Fibroblast of gingiva (primary cell): ENCODE results near the gene TULP3.
"Not testable (repeated sequence)": the region's sequence is repeated elsewhere in the genome, so short reads cannot be mapped to it uniquely, and the experiment has no call there.

Experiments
- DNase-seq: peaks from one replicate; pipeline ENCODE4 v3.0.0-alpha.2; 2011; ENCODE audit warnings: low read depth

TULP3 gene, protein sequence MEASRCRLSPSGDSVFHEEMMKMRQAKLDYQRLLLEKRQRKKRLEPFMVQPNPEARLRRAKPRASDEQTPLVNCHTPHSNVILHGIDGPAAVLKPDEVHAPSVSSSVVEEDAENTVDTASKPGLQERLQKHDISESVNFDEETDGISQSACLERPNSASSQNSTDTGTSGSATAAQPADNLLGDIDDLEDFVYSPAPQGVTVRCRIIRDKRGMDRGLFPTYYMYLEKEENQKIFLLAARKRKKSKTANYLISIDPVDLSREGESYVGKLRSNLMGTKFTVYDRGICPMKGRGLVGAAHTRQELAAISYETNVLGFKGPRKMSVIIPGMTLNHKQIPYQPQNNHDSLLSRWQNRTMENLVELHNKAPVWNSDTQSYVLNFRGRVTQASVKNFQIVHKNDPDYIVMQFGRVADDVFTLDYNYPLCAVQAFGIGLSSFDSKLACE

DNA sequence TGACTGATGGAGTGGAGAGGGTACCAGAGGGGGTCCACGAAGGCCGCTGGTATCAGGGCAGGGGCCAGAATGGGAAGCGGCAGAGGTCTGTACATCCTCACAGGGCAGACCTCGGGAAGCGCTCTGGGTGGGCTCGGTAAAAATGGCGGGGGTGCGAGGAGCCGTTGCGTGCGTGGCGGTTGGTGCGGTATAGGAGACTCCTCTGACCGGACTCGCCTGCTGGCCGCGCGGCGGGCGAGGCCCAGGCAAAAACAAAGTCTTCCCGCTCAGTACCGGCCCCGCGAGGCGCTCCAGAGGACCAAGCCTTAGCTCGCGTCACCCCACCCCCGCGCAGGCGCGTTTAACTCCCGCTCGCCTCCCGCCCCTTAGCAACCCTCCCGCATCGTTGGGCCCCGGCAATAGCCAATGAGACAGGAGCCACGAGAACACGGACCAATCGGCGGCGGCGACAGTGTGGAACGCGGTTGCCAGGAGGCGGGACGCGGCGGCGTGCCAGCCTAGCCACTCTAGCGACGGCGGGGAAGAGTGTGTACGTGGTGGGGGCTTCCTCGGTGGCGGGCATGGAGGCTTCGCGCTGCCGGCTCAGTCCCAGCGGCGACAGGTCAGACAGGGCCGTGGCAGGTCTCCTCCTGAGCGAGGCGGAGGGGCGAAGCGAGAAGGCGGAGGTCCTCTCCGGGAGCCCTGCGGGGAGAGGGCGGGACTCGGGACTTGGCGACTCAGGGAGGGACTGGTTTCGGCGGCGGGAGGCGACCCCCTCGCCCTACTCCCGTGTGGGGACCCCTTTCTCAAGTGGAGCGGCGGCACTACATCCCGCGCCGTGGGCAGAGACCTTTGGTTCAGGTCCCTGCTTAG lies at the start of gene TULP3:
TSS of gene TULP3 (plus strand) at position 504 of the 852 bp plus-strand sequence. CDS start at position 561, 57 bp downstream.
- peak; percentile 98 for DNase-seq

DNA sequence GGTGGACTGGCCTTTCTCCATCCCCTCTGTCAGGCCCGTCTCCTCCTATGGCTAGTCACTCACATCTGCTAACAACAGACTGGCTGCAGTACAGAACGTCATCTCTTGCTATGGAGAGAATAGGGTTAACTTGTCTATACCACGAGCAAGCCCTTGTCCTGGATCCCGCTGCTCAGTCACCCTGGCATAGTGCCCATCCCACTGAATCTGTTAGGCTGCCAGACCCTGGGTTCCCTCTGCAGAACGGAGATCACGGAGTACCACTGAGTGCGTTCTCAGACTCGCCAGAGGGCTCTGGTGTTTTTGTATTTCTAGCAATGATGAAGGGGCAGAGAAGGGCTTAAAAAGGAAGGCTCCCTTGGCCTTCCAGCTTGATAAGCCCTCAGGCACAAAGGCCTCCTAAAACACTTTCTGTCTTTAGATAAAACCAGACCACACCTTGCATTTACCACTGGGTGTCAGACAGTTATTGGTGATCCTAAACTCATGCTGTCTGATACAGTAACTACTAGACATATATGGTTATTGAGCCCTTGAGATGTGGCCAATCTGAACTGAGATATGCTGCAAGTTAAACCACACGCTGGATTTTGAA lies 49.5 kb upstream of the TULP3 start:
- no peak for DNase-seq

GRCh38 chr12:2842948-2843347 lies 47.7 kb upstream of the TULP3 start:
- no peak for DNase-seq

DNA sequence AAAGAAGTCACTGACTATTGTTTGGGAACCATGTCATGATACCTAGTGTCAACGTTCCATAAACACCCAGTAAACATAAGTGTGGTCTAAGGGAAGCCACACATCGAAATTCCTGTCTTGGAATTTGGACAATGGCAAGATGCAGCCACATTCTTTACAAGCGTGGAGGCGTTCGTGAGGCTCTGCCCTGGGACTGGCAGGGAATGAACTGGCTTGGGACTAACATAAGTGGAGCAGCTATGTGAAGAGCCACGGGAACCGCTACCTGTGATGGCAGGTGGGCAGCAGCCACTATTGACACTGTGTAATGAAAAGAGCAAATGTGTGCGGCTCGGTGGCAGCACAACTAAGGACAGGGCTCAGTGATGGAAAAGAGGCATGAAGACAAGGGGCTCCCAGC lies 45.9 kb upstream of the TULP3 start:
- no peak for DNase-seq

GRCh38 chr12:2845280-2845679 lies 45.4 kb upstream of the TULP3 start:
- DNase-seq = peak; percentile 47

DNA sequence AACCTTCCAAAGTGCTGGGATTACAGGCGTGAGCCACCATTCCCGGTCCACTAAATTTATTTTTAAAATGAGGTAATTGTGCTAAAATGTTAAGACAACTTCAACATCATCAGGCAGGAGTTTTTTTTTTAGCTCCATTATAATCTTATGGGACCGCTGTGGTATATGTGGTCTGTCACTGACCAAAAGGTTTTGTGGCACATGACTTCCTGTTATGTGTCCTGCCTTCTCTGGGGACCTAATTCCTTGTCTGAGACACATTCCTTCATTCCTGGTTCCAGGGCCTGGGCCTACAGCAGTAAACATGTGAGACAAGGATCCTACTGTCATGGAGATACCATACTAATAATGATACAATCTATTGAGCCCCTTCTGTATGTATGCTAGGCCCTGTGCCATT lies 38.8 kb upstream of the TULP3 start:
- no peak for DNase-seq

DNA sequence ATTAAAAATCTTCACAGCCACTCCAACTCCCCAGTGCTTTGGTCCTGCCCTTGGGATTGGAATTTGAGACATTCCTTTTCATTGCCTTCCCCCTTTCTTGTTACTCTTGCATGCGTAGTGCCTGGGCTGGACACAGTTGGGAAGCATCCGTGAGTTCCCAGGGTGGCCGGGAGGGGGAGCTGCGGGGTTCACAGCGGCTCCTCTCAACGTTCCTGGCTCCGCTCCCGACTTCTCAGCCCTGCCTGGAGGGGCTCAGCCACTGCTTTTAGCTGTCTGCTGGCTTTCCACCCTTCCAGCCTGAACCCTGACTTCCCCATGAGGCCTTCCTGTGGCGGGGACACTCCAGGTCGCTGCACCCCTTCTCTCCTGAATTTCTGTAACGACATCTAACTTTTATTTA lies 37.1 kb upstream of the TULP3 start:
- DNase-seq = peak; percentile 68

DNA sequence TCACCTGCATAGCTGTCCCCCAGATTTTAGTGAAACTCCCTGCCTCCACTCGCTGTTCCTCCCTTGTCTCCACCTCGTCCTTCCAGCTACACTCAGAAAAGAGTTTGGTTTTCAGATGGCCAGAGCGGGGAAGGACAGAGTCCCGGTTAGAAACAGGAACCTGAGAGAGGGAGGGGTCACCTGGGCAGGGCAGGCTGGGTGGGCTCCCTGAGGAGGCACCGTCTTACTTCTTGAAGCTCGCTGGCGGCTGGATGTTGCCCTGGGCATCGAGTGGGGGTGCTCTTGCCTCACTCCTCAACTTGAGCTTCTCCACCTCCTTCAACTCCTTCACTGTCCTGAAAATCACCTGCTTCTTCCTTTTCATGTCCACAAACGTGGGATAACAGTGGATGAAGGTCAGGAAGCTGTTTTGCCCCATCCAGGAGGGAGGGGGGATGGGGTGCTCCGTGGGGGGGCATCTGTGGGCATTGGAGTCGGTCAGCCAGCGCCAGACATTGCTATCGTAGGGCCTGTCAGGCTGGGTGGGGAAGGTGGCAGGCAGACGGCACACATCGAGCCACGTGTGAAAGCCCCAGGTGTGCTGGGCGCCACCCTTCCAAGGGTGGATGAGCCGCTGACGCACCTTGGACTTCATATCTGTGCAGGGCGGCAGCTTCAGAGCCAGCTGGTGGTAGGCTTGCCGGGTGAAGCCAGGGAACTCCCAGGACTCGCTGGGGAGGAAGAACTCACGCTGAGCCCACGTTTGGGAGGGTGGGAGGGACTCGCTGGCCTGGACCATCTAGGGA lies 35.8 kb upstream of the TULP3 start:
- no peak for DNase-seq

DNA sequence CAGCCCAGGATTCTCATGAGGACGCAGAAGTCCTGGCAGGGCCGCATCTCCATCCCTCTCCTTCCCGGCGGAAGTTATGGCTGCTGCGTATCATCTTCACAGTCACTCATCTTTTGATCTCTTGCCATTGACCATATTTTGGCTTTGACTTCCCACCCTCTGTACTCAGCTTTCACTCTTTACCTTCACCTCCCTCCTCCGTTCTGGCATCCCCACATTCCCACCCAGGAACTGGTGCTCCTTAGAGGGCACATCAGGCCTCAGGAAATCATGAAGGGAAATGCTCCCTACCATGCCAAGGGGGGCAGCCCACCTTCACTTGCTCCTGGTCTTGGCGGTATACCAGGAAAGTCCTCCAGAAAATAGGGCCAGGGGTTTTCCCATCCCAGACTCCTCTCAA lies 35.1 kb upstream of the TULP3 start:
- DNase-seq = no peak

DNA sequence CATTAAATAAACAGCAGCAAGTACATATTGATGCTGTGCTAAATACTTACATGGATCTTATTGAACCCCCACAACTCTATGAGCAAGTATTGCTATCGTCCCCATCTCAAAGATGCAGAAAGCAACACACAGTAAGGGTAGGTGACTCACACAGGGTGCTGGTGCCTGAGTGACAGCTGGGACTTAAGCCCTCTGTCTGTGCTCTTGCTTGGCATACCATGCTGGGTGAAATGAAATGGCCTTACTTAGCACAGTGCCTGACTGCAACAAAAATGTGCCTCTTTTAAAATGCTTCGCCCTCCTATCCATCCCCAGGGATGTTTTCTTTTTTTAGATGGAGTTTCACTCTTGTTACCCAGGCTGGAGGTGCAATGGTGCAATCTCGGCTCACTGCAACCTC lies 34.6 kb upstream of the TULP3 start:
- DNase-seq = no peak

GRCh38 chr12:2857021-2857431 lies 33.7 kb upstream of the TULP3 start, which contains the start of gene TEX52:
TEX52 (minus strand) TSS chr12:2857039; CDS start chr12:2857026, 13 bp downstream.
- no peak for DNase-seq

GRCh38 chr12:2857576-2857975 lies 33.1 kb upstream of the TULP3 start:
- no peak for DNase-seq

GRCh38 chr12:2858334-2858733 lies 32.4 kb upstream of the TULP3 start:
- no peak for DNase-seq

GRCh38 chr12:2858944-2859421 lies 31.7 kb upstream of the TULP3 start:
- DNase-seq = no peak

DNA sequence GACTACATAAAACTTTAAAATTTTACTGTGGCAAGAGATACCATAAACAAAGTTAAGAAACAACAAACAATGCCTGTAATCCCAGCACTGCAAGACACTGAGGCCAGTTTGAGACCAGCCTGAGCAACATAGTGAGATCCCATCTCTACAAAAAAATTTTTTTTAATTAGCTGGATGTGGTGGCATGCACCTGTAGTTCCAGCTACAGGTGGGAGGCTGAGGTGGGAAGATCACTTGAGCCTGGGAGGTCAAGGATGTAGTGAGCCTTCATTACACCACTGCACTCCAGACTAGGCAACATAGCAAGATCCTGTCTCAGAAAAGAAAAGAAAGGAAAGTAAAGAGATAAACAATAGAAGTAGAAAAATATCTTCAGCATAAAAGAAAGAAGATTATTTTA lies 30.5 kb upstream of the TULP3 start:
- no peak for DNase-seq

- DNase-seq = no peak
These were observed 27.8 kb upstream of the TULP3 start for GRCh38 chr12:2862876-2863275.

GRCh38 chr12:2863402-2863801 lies 27.3 kb upstream of the TULP3 start:
- not testable (repeated sequence) for DNase-seq

DNA sequence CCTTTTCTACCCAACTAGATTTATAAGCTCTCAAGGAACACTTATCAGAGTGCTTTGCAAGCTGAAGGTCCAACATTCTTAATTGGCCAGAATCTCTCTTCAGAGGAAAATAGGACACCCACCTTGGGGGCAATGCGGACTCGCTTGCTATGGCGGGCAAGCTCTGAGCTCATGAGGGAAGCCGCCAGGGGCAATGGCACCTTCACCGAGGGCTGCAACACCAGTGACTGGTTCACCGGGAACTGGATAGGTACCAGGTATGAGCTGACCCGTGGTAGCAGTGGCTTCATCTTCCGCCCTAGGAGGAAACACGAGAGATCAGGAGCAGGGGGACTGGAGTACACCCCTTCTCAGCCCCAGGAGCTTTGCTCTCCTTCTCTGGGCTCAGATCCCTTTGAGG lies 26.5 kb upstream of the TULP3 start:
- DNase-seq = no peak

DNA sequence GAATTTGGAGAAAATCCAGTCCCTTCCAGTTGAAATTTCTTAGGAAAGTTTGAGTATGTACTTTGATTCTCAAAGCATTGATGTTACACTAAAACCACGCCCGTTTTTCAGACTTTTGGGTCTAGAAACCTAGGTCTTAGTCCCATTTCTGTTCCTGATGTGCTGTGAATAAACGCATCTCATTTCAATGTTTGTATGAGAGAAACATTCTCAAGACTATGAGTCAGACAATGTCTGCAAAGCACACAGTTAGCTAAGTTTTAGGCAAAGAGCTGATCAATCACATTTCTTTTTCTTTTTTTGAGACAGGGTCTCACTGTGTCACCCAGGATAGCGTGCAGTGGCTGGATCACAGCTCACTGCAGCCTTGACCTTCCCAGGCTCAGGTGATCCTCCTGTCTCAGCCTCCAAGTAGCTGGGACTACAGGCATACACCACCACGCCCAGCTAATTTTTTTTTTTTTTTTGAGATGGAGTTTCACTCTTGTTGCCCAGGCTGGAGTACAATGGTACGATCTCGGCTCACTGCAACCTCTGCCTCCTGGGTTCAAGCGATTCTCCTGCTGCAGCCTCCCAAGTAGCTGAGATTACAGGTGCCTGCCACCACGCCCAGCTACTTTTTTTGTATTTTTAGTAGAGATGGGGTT lies 21.6 kb upstream of the TULP3 start:
- peak; percentile 15 for DNase-seq

GRCh38 chr12:2876431-2877046 lies 14.2 kb upstream of the TULP3 start:
- DNase-seq = peak; percentile 19
